ENCODE data around the gene FBXL3.
"Not testable (repeated sequence)": the region's sequence is repeated elsewhere in the genome, so short reads cannot be mapped to it uniquely, and the experiment has no call there.

FBXL3 gene

DNA sequence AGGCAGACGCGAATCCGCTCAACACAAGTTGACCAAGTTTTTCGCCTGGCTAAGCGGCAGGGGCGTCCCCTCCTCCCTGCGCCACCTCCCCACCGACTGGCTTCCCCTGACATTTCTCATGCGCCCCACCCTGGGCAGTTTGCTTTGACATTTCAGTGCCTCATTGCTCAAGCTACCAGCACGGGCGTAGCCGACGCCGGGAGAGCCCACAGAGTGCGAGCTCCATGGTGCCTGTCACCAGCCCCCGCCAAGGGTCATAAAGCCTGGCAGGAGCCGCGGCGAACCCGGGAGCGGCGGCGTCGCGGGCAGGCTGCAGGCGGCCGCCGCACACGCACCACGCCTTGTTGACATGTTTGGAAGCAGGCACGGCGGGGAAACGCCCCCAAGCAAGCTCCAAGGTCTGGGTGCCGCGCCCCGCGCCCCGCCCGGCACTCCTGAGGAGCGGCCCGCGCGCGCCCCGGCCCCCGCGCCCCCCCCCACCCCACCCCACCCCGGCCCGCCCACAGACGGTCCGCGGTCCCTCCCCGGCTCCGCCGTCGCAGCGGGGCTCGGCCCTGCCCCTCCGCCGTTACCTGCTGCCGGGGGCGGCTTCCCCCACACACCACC lies 601 bp downstream of the FBXL3 start:
- peak; percentile 3 for DNase-seq

DNA sequence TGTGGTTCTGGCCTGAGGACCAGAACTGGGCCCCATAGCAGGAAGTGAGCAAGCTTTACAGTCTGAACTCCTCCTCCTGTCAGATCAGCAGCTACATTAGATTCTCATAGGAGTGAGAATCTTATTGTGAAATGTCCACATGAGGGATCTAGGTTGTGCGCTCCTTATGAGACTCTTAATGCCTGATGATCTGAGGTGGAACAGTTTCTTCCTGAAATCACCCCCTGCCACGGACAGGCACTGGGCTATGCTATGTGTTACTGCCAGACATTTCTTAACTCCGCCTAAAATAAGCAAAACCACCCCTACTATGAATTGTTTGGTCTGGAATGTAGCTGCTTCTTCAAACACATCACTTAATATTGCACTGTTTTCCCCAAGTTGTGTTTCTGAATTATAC lies 4.6 kb downstream of the FBXL3 start:
- DNase-seq: no peak

DNA sequence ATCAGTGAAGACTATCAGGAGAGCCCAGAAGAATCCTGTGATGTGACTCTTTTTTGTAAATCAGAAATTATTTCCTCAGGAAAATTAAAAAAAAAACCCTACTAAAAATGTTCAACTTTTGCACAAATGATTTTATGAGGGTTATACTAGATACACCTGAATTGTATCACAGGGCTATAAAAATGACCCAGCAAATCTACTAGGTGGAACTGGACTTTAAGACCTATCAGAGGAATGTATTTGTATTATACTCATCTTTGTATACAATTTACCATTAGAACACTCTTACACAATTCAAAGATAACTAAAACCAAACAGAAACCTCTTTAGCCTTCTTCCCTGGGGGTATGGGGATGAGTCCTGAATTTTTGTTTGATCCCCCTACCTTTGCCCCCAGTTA lies 7.2 kb downstream of the FBXL3 start:
- DNase-seq: no peak

DNA sequence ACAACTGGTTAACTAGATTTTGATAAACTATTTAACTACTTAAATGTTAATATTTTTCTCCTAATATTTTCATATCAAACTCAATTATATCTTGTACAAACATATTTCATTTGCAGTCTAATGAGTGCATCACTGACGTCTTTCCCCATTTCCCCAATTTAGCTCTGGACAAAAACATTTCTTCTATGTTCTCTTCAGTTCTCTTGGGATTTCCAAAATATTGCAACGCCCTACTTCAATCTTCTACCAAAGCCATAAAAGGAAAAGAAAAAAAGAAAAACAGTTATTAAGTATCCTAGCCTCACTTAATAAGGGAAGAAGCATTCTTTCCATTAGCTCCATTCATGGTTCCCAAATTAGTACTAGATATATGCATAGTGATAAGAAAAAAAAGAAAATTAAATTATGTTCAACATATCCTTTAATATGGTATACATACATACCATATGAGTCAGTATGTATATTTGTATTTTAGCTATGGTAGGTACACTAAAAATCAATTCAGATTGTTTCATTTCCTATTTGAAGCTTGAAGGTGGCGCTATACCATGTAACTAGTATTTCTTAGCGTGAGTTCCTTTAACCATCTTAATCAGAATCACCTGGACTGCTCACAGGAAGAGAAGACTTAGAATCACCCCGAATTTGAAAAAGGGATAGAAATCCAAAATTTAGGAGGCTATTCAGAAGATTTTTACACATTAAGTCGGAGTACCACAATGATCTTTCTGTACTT lies 9.9 kb downstream of the FBXL3 start:
- DNase-seq: no peak

DNA sequence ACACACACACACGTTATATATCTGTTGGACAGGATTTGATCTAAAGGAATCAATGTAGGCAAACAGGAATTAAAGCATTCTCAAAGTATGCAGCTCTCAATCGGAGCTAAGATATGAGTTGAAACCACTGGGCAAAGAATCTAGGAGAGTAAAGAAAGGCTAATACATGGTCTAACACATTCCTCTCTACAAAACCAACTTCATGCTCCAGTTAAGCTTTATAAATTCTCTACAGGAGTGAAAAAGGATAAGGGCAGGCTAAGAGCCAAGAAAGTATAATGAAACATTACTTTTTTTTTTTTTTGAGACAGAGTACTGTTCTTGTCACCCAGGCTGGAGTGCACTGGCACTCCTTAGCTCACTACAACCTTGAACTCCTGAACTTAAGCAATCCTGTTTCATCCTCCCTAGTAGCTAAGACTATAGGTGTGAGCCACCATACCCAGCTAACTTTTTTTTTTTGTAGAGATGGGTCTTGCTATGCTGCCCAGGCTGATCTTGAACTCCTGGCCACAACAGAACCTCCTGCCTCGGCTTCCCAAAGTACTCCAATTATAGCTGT lies 10.6 kb downstream of the FBXL3 start:
- no peak for DNase-seq

DNA sequence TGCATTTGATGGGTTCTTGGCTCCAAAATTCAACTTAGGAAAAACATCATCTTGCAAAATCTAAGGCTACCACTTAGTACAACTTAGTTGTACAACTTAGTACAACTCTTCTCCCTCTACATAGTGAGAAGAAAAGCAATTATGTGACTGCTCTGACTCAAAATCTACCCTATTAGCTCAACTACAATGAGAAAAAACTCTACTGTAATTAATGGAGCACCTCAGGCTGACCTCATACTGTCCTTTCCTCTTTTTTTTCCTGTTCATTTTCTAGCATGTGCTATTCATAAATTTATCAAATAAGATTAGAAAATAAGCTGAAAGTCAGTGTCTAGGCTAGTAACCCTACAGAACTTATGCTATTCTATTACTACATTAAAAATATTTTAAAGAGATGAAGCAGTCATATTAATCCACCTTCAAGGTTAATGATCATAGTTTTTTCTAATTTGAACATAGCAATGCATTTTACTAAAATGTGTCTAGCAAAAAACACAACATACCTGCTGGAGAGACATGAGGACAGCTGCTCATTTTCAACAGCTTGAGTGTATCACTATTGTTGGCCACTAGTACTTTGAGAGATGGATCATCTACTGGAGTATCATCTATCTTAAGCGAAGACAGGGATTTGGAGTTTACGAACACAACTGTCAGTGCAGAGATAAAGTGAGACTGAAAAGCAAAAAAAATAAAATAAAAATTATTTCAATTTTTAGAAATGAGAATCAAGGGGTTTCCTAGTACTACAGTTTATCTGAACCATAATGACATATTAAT lies 11.9 kb downstream of the FBXL3 start:
- no peak for DNase-seq

DNA sequence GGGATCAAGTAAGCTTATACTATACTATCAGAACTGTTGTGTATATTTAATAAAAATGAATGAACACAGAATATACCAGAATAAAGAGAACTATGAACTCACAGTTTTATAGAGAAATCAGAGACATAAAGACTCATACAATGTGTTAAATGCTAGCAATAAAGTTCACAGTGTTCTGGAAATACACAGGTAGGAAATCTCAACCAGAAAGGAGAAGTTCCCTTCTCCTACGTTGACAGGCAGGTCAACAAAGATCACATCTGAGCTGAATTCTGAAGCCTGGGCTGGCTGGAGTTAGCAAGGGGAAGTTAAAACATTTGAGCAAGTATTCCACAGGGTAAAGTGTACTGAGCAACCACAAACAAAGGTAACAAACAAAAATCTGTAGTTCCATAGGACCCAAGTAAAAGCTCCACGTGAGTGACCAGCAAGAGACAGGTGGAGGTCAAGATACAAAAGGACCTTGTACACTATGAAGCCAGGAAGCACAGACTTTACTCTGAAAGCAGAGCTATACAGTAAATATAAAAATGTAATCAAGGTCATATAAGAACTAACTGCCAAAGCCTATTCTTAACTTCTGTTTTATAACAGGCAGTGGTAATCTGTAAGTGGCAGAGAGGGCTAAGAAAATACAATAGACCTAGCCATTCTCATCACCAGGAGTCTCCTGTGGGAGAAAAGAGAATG lies 13.0 kb downstream of the FBXL3 start:
- no peak for DNase-seq

DNA sequence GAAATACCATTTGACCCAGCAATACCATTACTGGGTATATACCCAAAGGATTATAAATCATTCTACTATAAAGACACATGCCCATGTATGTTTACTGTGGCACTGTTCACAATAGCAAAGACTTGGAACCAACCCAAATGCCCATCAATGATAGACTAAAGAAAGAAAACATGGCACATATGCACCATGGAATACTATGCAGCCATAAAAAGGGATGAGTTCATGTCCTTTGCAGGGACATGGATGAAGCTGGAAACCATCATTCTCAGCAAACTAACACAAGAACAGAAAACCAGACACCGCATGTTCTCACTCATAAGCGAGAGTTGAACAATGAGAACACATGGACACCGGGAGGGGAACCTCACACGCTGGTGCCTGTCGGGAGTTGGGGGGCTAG lies 17.2 kb downstream of the FBXL3 start:
- DNase-seq: not testable (repeated sequence)

DNA sequence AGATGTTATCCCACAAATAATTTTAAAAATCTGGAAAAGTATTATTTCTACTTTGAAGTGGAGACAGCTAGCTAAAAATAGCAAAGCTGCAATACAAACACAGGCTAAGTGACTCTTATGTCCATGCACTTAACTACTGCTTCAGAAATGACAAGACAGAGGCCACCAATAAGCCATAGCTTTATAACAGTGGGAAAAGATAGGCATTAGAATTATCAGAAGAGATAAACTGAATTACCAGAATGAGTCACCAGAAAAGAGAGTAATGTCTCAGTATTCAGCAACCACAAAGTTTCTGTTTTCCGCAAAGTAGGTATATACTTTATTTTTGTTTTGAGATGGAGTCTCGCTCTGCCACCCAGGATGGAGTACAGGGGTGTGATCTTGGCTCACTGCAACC lies 17.9 kb downstream of the FBXL3 start:
- DNase-seq: no peak

DNA sequence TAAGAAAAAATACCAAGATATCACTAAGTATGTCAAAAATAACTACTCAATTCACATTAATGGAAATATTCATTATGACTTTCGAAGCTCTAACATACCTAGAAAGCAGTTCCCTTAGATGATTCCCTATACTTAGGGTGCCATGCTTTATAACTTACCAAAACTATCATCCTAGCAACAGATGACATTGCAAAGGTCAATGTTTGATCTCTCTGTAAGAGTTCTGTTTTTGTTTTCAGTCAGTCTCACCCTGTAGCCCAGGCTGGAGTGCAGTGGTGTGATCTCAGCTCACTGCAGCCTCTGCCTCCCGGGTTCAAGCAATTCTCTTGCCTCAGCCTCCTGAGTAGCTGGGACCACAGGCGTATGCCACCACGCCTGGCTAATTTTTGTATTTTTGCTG lies 18.6 kb downstream of the FBXL3 start:
- not testable (repeated sequence) for DNase-seq

DNA sequence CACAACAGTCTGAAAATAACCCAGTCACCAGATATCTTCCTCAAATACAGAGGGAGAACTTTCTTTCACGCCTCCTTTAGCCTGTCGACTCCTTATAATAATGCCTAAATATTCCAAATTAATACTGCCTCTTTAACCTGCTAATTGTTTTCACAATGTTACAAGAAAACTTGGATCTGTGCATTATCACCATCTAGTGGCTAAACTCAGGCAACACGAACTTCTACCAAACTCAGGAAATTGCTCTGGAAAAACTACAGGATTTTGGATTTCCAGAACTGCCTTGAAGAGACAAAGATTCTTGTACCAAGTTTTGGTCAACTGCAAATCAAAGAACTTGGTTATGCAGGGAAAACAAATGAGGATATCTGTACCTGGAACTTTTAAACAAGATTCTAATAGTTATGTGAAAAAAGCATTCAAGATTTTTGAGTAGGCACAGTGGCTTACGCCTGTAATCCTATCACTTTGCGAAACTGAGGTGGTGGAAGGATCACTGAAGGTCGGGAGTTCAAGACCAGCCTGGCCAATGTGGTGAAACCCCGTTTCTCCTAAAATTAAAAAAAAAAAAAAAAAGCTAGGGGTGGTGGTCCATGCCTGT lies 24.3 kb downstream of the FBXL3 start:
- DNase-seq: no peak

DNA sequence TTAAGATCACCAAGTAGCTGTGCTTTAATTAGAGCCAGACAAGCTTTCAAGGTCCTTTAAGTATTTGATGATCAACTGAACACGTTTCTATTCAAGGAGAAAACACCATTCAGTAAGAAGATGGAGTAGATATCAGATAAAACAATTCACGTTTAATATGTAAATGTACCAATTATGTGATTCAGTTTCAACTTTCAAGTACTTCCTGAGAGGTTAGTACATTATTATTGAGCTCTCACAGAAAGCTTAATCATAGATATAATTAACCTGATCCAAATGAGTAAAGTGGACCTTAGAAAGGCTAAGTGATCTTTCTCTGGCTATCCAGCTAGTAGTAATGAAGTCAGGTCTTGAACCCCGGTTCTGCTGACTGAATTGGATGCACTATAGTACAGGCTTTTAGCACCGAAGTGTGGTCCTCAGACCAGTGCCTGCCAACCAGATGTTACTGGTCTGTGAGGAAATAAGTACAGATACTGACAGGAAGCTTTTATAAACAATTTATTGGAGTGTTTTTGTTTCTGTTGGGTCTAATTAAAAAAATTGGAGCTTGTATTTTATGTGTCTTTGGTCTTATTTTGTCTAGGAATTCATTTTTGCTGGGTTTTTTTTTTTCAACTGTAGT lies 24.9 kb downstream of the FBXL3 start:
- DNase-seq: no peak

DNA sequence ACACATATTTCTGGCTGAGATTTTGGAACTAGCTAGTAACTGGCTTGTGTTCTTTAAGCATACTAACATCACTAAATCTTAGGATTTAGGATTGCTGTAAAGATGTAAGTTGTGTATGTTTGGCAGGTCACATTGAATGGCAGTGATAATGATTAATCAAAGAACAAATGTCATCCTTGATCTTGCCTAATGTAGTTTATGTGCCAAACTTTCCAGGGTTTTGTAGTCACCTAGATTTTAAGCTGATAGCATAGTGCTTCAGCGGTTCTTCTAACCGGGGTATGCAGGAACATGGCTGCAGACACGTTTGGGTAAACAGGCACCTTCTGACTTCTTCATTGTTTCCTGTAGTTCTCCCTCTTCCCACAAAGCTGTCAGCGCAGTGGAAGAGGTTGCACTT lies 25.4 kb downstream of the FBXL3 start:
- no peak for DNase-seq

DNA sequence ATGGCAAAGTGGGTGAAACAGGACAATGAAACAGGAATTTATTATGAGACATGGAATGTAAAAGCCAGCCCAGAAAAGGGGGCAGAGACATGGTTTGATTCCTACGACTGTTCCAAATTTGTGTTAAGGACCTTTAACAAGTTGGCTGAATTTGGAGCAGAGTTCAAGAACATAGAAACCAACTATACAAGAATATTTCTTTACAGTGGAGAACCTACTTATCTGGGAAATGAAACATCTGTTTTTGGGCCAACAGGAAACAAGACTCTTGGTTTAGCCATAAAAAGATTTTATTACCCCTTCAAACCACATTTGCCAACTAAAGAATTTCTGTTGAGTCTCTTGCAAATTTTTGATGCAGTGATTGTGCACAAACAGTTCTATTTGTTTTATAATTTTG lies 26.5 kb downstream of the FBXL3 start:
- no peak for DNase-seq

DNA sequence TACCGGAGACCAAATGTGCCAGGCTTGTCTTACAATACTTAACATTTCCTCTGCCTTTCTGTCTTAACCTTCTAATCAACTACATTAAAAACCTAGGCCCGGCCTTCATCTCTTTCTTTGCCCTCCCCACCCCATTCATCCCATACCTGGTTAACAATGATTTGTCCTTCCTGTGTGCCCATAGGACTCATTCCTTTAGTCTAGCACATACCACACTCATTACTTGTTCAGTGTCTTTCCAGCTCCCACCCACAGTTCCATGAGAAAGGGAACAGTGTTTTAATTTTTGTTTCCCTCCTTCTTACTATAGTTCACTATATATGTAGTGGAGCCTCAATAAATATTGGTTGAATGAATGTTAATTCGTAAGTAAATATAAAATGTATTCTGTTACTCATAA lies 32.7 kb downstream of the FBXL3 start:
- no peak for DNase-seq

DNA sequence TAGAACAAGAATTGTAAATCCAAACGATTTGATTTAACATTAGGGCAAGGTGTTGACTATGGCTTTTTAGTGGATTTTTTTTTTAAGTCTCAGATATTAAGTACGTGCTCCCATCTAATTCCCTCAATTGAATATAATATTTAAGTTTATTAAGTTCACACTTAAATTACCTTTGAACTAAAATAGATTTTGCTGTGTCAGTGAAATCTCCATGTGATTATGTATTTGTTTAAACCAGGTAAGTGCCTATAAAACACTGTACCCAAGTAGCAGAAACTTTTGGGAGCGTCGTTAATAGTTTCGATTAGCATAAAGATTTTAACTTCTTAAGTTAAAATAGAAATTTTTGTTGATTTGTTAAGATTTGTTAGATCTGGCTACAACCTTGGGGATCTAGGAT lies 33.5 kb downstream of the FBXL3 start:
- no peak for DNase-seq

DNA sequence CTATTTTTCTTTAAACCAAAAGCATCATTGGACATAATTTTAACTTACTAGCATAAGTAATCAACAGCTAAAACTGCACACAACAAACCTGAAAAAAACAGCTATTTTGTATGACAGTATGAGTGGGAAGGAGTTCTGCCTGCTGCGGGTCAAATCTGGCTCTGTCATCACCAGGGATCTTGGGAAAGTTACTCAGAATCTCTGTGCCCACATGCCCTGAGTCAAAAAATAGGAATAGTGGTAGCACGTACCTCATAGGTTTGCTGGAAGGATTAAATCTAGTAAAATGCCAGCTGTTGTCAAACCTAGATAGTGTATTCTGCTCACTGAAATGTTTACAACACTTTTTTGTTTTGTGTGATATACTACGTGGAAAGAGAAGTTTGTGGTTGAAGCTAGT lies 33.9 kb downstream of the FBXL3 start:
- no peak for DNase-seq

DNA sequence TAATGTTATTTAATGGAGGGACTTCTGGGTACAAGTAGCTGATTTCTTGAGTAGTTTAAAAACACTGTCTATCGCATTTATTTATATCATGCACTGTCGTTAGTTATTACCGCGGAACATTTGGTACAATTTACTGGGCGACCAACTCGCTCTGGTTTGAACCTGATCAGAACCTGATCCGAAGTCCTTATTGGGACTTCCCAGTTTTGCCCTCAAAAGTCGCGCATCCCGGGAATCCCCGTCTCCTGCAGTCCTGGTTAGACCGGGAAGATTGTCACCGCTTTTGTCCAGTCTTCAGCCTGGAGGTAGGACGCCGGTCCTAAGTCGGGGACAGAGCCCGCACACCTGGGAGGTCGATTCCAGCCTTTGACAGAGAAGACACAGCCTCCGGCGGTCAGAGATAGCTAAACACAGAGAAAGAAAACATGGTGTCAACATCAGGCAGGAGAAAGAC lies 34.4 kb downstream of the FBXL3 start:
- no peak for DNase-seq

DNA sequence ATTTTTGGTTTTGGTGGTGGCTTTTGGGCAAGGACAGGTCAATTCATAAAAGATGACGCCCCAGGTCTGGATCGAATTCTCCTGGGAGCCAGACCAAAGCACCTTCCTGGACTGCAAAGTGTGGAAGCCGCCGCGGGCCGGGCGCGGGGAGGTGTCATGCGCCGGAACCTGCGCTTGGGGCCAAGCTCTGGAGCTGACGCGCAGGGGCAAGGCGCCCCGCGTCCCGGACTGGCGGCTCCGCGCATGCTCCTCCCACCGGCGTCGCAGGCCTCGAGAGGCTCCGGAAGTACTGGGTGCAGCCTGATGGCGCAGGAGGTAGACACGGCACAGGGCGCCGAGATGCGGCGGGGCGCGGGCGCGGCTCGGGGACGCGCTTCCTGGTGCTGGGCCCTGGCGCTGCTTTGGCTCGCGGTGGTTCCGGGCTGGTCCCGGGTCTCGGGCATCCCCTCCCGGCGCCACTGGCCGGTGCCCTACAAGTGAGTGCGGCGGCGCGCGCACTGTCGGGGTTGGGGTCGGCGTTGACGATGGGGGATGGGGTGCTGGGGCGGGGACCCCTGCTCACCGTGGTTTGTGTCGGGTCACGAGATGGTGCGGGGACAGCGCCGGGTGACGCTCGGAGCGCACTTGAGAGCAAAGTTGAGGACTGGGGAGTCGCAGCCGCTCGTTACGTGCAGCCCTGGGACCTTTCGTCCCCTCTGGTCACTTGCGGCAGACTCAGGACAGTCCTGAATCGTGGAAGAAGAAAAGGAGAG lies 35.0 kb downstream of the FBXL3 start, which contains the start of gene CLN5:
CLN5 (plus strand) TSS at position 286 of the 752 bp plus-strand sequence; CDS start at position 304, 18 bp downstream.
- peak; percentile 49 for DNase-seq

DNA sequence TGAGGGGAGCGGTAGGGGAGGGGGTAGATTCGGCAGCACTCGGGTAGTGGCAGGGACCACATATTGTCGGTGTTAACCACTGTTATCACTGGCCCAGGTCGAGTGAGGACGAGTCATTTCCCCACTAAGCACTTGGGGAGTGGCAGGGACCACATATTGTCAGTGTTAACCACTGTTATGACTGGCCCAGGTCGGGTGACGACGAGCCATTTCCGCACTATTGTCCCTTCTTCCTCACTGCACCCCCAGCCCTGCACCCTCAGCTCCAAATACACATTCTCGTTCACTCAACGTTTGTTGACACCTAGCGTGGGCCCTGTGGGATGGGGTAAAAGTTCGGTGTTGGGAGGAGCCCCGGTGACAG lies 35.5 kb downstream of the FBXL3 start:
- no peak for DNase-seq

DNA sequence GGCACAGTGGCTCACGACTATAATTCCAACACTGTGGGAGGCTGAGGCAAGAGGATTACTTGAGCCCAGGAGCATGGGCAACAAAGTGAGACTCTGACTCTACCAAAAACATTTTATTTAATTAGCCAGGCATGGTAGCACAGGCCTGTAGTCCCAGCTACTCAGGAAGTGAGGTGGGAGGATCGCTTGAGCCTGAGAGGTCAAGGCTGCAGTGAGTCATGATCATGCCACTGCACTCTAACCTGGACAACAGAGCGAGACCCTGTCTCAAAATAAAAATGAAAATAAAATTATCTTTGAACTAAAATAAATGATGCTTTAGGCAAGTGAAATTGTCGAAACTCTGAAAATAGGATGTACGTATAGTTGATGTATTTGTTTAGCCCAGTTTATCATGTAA lies 43.3 kb downstream of the FBXL3 start:
- no peak for DNase-seq

All from DMS 273 treated with DMSO at 0.1 percent for 48 hours (cell line).